Measurements from ENCODE around the gene HPS4. TPM values are rescaled to one million over a fixed set of nuclear protein-coding genes. Genes with fewer than 3 reads are reported as not detected.

Gene HPS4
- total RNA-seq, 1 experiment from 2014 or later = 35.4 TPM

DNA sequence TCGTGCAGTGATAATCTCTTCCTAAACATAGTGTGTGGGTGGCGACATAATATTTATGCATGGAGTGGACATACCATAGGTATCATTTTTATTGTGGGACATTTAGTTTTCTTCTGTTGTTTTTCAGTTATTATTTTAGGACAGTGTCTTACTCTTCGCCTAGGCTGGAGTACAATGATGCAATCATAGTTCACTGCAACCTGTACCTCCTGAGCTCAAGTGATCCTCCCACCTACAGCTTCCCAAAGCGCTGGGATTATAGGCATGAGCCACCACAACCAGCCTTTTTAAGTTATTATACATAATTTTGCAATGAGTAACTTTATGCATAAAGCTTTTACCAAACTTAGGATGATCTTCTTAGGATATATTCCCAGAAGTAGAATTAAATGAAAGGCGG lies 2.8 kb upstream of the HPS4 start:
- peaks cover 30 to 34% of the 10 kb centered on the region in 2 experiments for H3K36me3 ChIP-seq (ENCODE audit: control insufficient read depth in 1 of 2, insufficient read depth in 2 of 2, low read length in 2 of 2)
- TF ChIP-seq FOSL1 (IDR thresholded peaks at IDR 0.05; ENCODE audit: low read depth) (no peak), REST (IDR thresholded peaks at IDR 0.05; ENCODE audit: low read depth) (no peak)
- no peaks in the 10 kb centered on the region for H3K27me3 ChIP-seq (ENCODE audit: insufficient read depth, low read length)
- H3K4me2 ChIP-seq (ENCODE audit: low read length) = no peak overlapping the region
- peaks cover 56% of the 10 kb centered on the region for H3K79me2 ChIP-seq (ENCODE audit: insufficient read depth, low read length)
- BruUV-seq (replicated peaks) = no TSS peak
- H3K9me2 ChIP-seq (ENCODE audit: insufficient read depth) = no peaks in the 10 kb centered on the region
- peaks cover 10 to 15% of the 10 kb centered on the region in 2 experiments for H3K4me1 ChIP-seq (ENCODE audit: control insufficient read depth in 1 of 2, insufficient read depth in 2 of 2, low read length in 2 of 2)
- H3K9ac ChIP-seq (ENCODE audit: low read length) = no peak overlapping the region
- intact Hi-C loops (cut with micrococcal nuclease) = no loop called here
- no peak for ATAC-seq
- RAD21 ChIA-PET (ENCODE audit: low non-redundant PET in 1 of 2, low total read pairs in 2 of 2, uncharacterized antibody in 2 of 2, unreplicated experiment in 2 of 2) = no interaction called here
- no peak for DNase-seq (ENCODE audit: low read depth, low spot score)
- H3K4me3 ChIP-seq (replicated peaks in 1 of 2; ENCODE audit: low read depth in 1 of 2, low read length in 2 of 2) = no peak overlapping the region
- CTCF ChIA-PET = no interaction called here
- no peak overlapping the region for H2AFZ ChIP-seq (ENCODE audit: low read depth, low read length, poor library complexity, severe bottlenecking)
- POLR2A ChIA-PET = no interaction called here
- no peaks in the 10 kb centered on the region for H3K9me3 ChIP-seq (ENCODE audit: control insufficient read depth in 1 of 2, insufficient read depth in 1 of 2, low read depth in 1 of 2, low read length in 2 of 2)
- H4K20me1 ChIP-seq (ENCODE audit: insufficient read depth) = no peaks in the 10 kb centered on the region
- no peak overlapping the region for H3K27ac ChIP-seq (ENCODE audit: low read depth, low read length)

GRCh38 chr22:26485806-26486390 lies 2.3 kb upstream of the HPS4 start:
- RAD21 ChIA-PET (ENCODE audit: low non-redundant PET in 1 of 2, low total read pairs in 2 of 2, uncharacterized antibody in 2 of 2, unreplicated experiment in 2 of 2) = no interaction called here
- Histone ChIP-seq H3K9me2 (ENCODE audit: insufficient read depth) (no peaks in the 10 kb centered on the region), H3K27ac (ENCODE audit: low read depth, low read length) (no peak overlapping the region), H3K4me1 (ENCODE audit: control insufficient read depth in 1 of 2, insufficient read depth in 2 of 2, low read length in 2 of 2) (peaks cover 10 to 15% of the 10 kb centered on the region in 2 experiments), H3K4me2 (ENCODE audit: low read length) (no peak overlapping the region), H3K27me3 (ENCODE audit: insufficient read depth, low read length) (no peaks in the 10 kb centered on the region), H3K9ac (ENCODE audit: low read length) (no peak overlapping the region), H3K79me2 (ENCODE audit: insufficient read depth, low read length) (peaks cover 61% of the 10 kb centered on the region), H3K4me3 (replicated peaks in 1 of 2; ENCODE audit: low read depth in 1 of 2, low read length in 2 of 2) (no peak overlapping the region), H3K36me3 (ENCODE audit: control insufficient read depth in 1 of 2, insufficient read depth in 2 of 2, low read length in 2 of 2) (peaks cover 29 to 32% of the 10 kb centered on the region in 2 experiments), H3K9me3 (ENCODE audit: control insufficient read depth in 1 of 2, insufficient read depth in 1 of 2, low read depth in 1 of 2, low read length in 2 of 2) (no peaks in the 10 kb centered on the region), H4K20me1 (ENCODE audit: insufficient read depth) (no peaks in the 10 kb centered on the region), H2AFZ (ENCODE audit: low read depth, low read length, poor library complexity, severe bottlenecking) (no peak overlapping the region)
- intact Hi-C loops (cut with micrococcal nuclease) = no loop called here
- no peak for ATAC-seq
- no peak for TF ChIP-seq EGR1 (IDR thresholded peaks at IDR 0.05; ENCODE audit: low read depth)
- no peak for TF ChIP-seq TCF7L2 (IDR thresholded peaks at IDR 0.05; ENCODE audit: borderline replicate concordance, extremely low read depth, insufficient read depth, insufficient read length)
- CTCF ChIA-PET = interaction anchor here (2.1 kb wide), 1 partner anchor 119 kb away, joined by 6 read pairs; no protein-coding TSS in a partner anchor
- POLR2A ChIA-PET = no interaction called here
- no TSS peak for BruUV-seq (replicated peaks)
- DNase-seq (ENCODE audit: low read depth, low spot score) = no peak
